K562 (cell line): ENCODE results near the gene RABL6. TPM values are rescaled to one million over a fixed set of nuclear protein-coding genes. Genes with fewer than 3 reads are reported as not detected.

ENCODE experiments used
- ETV6 ChIP-seq, 3 experiments: fragments of 150-350 bp in 1 of 3; sonication (generic) in 1 of 3; formaldehyde crosslinking in 1 of 3; IDR thresholded peaks; 2 replicates each; pipeline versions ENCODE4 v1.6.1 to v1.8.0; 2014 to 2022; ENCODE audit warnings: borderline replicate concordance in 2 of 3, low read depth in 2 of 3, antibody characterized with exemption in 1 of 3, low read length in 1 of 3, mild to moderate bottlenecking in 1 of 3, missing genetic modification reagents in 1 of 3
- KLF13 ChIP-seq: fragments of 450-650 bp; IDR thresholded peaks from 2 replicates; pipeline ENCODE4 v1.6.1; 2016; ENCODE audit warnings: missing genetic modification characterization, low read depth, mild to moderate bottlenecking, missing compliant biosample characterization, moderate library complexity, borderline replicate concordance
- MAZ ChIP-seq, 2 experiments: fragments of 450-650 bp in 1 of 2; sonication (generic) in 1 of 2; formaldehyde crosslinking; IDR thresholded peaks in 1 of 2; conservative IDR thresholded peaks in 1 of 2; 2 replicates each; pipeline versions ENCODE4 v1.4.0 to v1.5.0; 2020; ENCODE audit warnings: mild to moderate bottlenecking in 1 of 2, missing genetic modification reagents in 1 of 2
- ZBED1 ChIP-seq: IDR thresholded peaks from 2 replicates; pipeline ENCODE4 v1.6.1; 2014
- ZNF311 ChIP-seq: fragments of 250-450 bp; sonication (Bioruptor Pico); IDR thresholded peaks from 2 replicates; pipeline ENCODE4 v1.4.0; 2020; ENCODE audit warnings: mild to moderate bottlenecking, moderate library complexity
- polyA plus RNA-seq, 8 experiments: library from polyadenylated mRNA; depleted of rRNA in 4 of 8; stranded (reverse) in 5 of 8; unstranded in 3 of 8; fragments of >200 nt; fragmentation: Nextera tagmentation in 2 of 8; fragmentation: Illumina TruSeq in 1 of 8; extraction: Ambion mirVana in 2 of 8; extraction: Trizol in 1 of 8; gene quantifications; 2 replicates each; pipeline versions ENCODE4 v1.2.1 to v1.2.3, GENCODE V29; 2011 to 2014; ENCODE audit warnings: inconsistent platforms in 1 of 8, missing spikeins in 1 of 8
- total RNA-seq, 7 experiments: library from RNA; depleted of rRNA in 6 of 7; stranded (reverse); fragments of >200 nt in 6 of 7; fragmentation: Illumina TruSeq in 2 of 7; extraction: Trizol in 2 of 7; gene quantifications; 2 replicates each; pipeline versions ENCODE4 v1.2.1 to v1.2.3, GENCODE V29; 2011 to 2021; ENCODE audit warnings: low replicate concordance in 1 of 7
- TF ChIP-seq, protein P1 (sequence below), 2 experiments: fragments of 450-650 bp; IDR thresholded peaks; 2 replicates each; pipeline ENCODE4 v1.6.1; 2018; ENCODE audit warnings: mild to moderate bottlenecking in 2 of 2, low read depth in 1 of 2; ENCODE audit not compliant: partially characterized antibody in 2 of 2
- TF ChIP-seq, protein P2 (sequence below): fragments of 450-650 bp; IDR thresholded peaks from 2 replicates; pipeline ENCODE4 v1.7.0; 2016; ENCODE audit warnings: borderline replicate concordance
- TF ChIP-seq, protein P3 (sequence below): fragments of 200-600 bp; sonication (generic); IDR thresholded peaks from one replicate; pipeline ENCODE4 v1.6.1; 2012; ENCODE audit warnings: mild to moderate bottlenecking, low read depth, low read length, inconsistent platforms

Gene RABL6
- total and polyA plus RNA-seq, 9 of the 15 experiments (the other 6 are each of a cell fraction or from before 2014, with no cell fraction given) = 5.6 to 181 (median 84.5) TPM

DNA sequence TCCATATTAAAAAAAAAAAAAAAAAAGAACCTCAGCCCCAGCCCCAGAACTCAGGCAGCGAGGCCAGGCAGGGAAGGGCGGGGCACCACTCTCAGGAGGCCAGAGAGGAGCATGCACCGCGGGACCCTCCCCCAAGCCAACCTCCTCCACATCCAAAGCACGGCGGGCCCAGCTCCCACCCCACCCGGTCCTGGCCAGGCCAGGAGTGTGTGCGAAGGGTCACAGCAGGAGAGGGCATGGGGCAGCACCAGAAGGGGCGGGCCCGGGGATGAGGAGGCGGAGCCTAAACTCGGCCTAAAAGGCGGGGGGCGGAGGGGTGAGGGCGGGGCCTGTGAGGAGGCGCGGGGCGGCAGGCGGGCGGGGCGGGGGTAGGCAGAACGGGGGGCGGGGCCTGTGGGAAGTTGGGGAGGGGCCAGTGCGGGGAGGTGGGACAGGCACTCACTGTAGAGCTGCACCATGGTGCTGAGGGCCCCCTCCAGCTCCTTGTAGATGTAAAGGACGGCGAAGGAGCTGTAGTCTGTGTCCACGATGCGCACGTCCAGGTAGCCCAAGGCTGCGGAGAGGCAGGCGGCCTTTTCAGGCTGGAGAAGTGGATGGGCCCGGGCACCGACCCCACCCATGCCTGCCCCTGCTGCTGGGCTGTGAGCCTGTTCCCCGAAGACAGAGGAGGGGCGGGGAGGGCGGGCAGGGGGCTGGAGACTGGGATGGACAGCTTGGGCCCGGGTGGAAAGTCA lies 44.7 kb upstream of the RABL6 start (continued):
- TF ChIP-seq ETV6 (IDR thresholded peaks at IDR 0.05; ENCODE audit: borderline replicate concordance in 1 of 2, low read depth in 2 of 2, low read length in 1 of 2) (no peak), ETV6 (CRISPR knock-in tag; IDR thresholded peaks at IDR 0.05; ENCODE audit: borderline replicate concordance) (no peak), KLF13 (tag) (no peak), MAZ (CRISPR knock-in tag; conservative IDR thresholded peaks at IDR 0.05 in 1 of 2, IDR thresholded peaks at IDR 0.05 in 1 of 2) (peak; percentile 67 to 70), ZNF311 (CRISPR knock-in tag) (no peak), ZBED1 (no peak)
- TF ChIP-seq, protein P1, sequence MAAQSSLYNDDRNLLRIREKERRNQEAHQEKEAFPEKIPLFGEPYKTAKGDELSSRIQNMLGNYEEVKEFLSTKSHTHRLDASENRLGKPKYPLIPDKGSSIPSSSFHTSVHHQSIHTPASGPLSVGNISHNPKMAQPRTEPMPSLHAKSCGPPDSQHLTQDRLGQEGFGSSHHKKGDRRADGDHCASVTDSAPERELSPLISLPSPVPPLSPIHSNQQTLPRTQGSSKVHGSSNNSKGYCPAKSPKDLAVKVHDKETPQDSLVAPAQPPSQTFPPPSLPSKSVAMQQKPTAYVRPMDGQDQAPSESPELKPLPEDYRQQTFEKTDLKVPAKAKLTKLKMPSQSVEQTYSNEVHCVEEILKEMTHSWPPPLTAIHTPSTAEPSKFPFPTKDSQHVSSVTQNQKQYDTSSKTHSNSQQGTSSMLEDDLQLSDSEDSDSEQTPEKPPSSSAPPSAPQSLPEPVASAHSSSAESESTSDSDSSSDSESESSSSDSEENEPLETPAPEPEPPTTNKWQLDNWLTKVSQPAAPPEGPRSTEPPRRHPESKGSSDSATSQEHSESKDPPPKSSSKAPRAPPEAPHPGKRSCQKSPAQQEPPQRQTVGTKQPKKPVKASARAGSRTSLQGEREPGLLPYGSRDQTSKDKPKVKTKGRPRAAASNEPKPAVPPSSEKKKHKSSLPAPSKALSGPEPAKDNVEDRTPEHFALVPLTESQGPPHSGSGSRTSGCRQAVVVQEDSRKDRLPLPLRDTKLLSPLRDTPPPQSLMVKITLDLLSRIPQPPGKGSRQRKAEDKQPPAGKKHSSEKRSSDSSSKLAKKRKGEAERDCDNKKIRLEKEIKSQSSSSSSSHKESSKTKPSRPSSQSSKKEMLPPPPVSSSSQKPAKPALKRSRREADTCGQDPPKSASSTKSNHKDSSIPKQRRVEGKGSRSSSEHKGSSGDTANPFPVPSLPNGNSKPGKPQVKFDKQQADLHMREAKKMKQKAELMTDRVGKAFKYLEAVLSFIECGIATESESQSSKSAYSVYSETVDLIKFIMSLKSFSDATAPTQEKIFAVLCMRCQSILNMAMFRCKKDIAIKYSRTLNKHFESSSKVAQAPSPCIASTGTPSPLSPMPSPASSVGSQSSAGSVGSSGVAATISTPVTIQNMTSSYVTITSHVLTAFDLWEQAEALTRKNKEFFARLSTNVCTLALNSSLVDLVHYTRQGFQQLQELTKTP (IDR thresholded peaks at IDR 0.05; ENCODE audit: low read depth in 1 of 2, partially characterized antibody in 2 of 2) = no peak
- TF ChIP-seq, protein P2, sequence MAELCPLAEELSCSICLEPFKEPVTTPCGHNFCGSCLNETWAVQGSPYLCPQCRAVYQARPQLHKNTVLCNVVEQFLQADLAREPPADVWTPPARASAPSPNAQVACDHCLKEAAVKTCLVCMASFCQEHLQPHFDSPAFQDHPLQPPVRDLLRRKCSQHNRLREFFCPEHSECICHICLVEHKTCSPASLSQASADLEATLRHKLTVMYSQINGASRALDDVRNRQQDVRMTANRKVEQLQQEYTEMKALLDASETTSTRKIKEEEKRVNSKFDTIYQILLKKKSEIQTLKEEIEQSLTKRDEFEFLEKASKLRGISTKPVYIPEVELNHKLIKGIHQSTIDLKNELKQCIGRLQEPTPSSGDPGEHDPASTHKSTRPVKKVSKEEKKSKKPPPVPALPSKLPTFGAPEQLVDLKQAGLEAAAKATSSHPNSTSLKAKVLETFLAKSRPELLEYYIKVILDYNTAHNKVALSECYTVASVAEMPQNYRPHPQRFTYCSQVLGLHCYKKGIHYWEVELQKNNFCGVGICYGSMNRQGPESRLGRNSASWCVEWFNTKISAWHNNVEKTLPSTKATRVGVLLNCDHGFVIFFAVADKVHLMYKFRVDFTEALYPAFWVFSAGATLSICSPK = no peak
- TF ChIP-seq, protein P3, sequence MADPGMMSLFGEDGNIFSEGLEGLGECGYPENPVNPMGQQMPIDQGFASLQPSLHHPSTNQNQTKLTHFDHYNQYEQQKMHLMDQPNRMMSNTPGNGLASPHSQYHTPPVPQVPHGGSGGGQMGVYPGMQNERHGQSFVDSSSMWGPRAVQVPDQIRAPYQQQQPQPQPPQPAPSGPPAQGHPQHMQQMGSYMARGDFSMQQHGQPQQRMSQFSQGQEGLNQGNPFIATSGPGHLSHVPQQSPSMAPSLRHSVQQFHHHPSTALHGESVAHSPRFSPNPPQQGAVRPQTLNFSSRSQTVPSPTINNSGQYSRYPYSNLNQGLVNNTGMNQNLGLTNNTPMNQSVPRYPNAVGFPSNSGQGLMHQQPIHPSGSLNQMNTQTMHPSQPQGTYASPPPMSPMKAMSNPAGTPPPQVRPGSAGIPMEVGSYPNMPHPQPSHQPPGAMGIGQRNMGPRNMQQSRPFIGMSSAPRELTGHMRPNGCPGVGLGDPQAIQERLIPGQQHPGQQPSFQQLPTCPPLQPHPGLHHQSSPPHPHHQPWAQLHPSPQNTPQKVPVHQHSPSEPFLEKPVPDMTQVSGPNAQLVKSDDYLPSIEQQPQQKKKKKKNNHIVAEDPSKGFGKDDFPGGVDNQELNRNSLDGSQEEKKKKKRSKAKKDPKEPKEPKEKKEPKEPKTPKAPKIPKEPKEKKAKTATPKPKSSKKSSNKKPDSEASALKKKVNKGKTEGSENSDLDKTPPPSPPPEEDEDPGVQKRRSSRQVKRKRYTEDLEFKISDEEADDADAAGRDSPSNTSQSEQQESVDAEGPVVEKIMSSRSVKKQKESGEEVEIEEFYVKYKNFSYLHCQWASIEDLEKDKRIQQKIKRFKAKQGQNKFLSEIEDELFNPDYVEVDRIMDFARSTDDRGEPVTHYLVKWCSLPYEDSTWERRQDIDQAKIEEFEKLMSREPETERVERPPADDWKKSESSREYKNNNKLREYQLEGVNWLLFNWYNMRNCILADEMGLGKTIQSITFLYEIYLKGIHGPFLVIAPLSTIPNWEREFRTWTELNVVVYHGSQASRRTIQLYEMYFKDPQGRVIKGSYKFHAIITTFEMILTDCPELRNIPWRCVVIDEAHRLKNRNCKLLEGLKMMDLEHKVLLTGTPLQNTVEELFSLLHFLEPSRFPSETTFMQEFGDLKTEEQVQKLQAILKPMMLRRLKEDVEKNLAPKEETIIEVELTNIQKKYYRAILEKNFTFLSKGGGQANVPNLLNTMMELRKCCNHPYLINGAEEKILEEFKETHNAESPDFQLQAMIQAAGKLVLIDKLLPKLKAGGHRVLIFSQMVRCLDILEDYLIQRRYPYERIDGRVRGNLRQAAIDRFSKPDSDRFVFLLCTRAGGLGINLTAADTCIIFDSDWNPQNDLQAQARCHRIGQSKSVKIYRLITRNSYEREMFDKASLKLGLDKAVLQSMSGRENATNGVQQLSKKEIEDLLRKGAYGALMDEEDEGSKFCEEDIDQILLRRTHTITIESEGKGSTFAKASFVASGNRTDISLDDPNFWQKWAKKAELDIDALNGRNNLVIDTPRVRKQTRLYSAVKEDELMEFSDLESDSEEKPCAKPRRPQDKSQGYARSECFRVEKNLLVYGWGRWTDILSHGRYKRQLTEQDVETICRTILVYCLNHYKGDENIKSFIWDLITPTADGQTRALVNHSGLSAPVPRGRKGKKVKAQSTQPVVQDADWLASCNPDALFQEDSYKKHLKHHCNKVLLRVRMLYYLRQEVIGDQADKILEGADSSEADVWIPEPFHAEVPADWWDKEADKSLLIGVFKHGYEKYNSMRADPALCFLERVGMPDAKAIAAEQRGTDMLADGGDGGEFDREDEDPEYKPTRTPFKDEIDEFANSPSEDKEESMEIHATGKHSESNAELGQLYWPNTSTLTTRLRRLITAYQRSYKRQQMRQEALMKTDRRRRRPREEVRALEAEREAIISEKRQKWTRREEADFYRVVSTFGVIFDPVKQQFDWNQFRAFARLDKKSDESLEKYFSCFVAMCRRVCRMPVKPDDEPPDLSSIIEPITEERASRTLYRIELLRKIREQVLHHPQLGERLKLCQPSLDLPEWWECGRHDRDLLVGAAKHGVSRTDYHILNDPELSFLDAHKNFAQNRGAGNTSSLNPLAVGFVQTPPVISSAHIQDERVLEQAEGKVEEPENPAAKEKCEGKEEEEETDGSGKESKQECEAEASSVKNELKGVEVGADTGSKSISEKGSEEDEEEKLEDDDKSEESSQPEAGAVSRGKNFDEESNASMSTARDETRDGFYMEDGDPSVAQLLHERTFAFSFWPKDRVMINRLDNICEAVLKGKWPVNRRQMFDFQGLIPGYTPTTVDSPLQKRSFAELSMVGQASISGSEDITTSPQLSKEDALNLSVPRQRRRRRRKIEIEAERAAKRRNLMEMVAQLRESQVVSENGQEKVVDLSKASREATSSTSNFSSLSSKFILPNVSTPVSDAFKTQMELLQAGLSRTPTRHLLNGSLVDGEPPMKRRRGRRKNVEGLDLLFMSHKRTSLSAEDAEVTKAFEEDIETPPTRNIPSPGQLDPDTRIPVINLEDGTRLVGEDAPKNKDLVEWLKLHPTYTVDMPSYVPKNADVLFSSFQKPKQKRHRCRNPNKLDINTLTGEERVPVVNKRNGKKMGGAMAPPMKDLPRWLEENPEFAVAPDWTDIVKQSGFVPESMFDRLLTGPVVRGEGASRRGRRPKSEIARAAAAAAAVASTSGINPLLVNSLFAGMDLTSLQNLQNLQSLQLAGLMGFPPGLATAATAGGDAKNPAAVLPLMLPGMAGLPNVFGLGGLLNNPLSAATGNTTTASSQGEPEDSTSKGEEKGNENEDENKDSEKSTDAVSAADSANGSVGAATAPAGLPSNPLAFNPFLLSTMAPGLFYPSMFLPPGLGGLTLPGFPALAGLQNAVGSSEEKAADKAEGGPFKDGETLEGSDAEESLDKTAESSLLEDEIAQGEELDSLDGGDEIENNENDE = no peak
